Measurements from ENCODE around the gene BRICD5. TPM values are rescaled to one million over a fixed set of nuclear protein-coding genes. Genes with fewer than 3 reads are reported as not detected.

The BRICD5 gene
- total and polyA plus RNA-seq, 2 of the 13 experiments (the other 11 are each of a cell fraction or from before 2014, with no cell fraction given), result 1.6 to 5.8 TPM

DNA sequence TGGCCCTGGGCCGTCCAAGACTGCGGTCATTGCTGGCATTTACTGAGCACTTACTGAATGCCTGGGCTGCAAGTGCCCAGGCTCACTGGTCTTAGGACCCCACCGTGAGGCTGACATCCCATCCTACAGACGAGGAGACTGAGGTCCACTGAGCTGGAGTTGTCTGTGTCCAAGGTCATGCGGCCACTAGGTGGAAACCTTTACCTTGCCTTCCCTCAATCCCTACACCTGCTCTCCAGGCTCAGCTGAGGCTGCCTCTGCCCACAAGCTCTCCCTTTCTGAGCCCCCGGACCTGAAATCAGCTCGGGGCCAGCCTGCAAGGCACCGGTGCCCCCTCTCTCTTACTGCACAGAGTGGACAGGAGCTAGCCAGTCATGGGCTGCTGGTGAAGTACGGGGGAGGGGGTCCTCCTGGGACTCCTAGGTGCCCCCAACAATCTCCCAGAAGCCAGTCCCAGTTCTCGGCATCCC lies 15.8 kb downstream of the BRICD5 start (continued):
- TF ChIP-seq, protein P1, sequence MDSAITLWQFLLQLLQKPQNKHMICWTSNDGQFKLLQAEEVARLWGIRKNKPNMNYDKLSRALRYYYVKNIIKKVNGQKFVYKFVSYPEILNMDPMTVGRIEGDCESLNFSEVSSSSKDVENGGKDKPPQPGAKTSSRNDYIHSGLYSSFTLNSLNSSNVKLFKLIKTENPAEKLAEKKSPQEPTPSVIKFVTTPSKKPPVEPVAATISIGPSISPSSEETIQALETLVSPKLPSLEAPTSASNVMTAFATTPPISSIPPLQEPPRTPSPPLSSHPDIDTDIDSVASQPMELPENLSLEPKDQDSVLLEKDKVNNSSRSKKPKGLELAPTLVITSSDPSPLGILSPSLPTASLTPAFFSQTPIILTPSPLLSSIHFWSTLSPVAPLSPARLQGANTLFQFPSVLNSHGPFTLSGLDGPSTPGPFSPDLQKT (CRISPR knock-in tag; IDR thresholded peaks at IDR 0.05; ENCODE audit: borderline replicate concordance), result no peak
- no peak for TF ChIP-seq NFE2L1 (CRISPR knock-in tag; IDR thresholded peaks at IDR 0.05; ENCODE audit: borderline replicate concordance)
- TF ChIP-seq TSC22D2 (CRISPR knock-in tag; IDR thresholded peaks at IDR 0.05; ENCODE audit: borderline replicate concordance), result no peak
- TF ChIP-seq, protein P2, sequence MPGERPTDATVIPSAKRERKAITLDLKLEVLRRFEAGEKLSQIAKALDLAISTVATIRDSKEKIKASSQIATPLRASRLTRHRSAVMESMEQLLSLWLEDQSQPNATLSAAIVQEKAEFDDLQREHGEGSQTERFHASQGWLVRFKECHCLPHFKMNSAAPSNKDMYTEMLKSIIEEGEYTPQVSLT (CRISPR knock-in tag; IDR thresholded peaks at IDR 0.05; ENCODE audit: borderline replicate concordance, low read depth), result no peak
- TF ChIP-seq, protein P3, sequence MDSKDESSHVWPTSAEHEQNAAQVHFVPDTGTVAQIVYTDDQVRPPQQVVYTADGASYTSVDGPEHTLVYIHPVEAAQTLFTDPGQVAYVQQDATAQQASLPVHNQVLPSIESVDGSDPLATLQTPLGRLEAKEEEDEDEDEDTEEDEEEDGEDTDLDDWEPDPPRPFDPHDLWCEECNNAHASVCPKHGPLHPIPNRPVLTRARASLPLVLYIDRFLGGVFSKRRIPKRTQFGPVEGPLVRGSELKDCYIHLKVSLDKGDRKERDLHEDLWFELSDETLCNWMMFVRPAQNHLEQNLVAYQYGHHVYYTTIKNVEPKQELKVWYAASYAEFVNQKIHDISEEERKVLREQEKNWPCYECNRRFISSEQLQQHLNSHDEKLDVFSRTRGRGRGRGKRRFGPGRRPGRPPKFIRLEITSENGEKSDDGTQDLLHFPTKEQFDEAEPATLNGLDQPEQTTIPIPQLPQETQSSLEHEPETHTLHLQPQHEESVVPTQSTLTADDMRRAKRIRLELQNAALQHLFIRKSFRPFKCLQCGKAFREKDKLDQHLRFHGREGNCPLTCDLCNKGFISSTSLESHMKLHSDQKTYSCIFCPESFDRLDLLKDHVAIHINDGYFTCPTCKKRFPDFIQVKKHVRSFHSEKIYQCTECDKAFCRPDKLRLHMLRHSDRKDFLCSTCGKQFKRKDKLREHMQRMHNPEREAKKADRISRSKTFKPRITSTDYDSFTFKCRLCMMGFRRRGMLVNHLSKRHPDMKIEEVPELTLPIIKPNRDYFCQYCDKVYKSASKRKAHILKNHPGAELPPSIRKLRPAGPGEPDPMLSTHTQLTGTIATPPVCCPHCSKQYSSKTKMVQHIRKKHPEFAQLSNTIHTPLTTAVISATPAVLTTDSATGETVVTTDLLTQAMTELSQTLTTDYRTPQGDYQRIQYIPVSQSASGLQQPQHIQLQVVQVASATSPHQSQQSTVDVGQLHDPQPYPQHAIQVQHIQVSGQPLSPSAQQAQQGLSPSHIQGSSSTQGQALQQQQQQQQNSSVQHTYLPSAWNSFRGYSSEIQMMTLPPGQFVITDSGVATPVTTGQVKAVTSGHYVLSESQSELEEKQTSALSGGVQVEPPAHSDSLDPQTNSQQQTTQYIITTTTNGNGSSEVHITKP (CRISPR knock-in tag; IDR thresholded peaks at IDR 0.05; ENCODE audit: low read depth), result no peak
- TF ChIP-seq, protein P4, sequence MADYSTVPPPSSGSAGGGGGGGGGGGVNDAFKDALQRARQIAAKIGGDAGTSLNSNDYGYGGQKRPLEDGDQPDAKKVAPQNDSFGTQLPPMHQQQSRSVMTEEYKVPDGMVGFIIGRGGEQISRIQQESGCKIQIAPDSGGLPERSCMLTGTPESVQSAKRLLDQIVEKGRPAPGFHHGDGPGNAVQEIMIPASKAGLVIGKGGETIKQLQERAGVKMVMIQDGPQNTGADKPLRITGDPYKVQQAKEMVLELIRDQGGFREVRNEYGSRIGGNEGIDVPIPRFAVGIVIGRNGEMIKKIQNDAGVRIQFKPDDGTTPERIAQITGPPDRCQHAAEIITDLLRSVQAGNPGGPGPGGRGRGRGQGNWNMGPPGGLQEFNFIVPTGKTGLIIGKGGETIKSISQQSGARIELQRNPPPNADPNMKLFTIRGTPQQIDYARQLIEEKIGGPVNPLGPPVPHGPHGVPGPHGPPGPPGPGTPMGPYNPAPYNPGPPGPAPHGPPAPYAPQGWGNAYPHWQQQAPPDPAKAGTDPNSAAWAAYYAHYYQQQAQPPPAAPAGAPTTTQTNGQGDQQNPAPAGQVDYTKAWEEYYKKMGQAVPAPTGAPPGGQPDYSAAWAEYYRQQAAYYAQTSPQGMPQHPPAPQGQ (CRISPR knock-in tag; IDR thresholded peaks at IDR 0.05; ENCODE audit: borderline replicate concordance), result no peak
- no peak for TF ChIP-seq ZNF235 (CRISPR knock-in tag; IDR thresholded peaks at IDR 0.05; ENCODE audit: borderline replicate concordance)
- no peak for TF ChIP-seq CBX5 (CRISPR knock-in tag; IDR thresholded peaks at IDR 0.05; ENCODE audit: borderline replicate concordance)
- no peak for TF ChIP-seq TOPORS (CRISPR knock-in tag; IDR thresholded peaks at IDR 0.05)
- no peak for TF ChIP-seq PHB2 (IDR thresholded peaks at IDR 0.05; ENCODE audit: partially characterized antibody)
- no peak for TF ChIP-seq DMAP1 (CRISPR knock-in tag; IDR thresholded peaks at IDR 0.05)
- TF ChIP-seq ZNF552 (CRISPR knock-in tag; IDR thresholded peaks at IDR 0.05; ENCODE audit: borderline replicate concordance), result no peak
- TF ChIP-seq SIX1 (CRISPR knock-in tag; IDR thresholded peaks at IDR 0.05; ENCODE audit: borderline replicate concordance), result no peak
- no peak for TF ChIP-seq POGZ (CRISPR knock-in tag; IDR thresholded peaks at IDR 0.05)
- TF ChIP-seq THYN1 (CRISPR knock-in tag; IDR thresholded peaks at IDR 0.05; ENCODE audit: borderline replicate concordance, low read depth), result no peak
- TF ChIP-seq ZNF180 (CRISPR knock-in tag; IDR thresholded peaks at IDR 0.05; ENCODE audit: borderline replicate concordance, low read depth), result no peak
- no peak for TF ChIP-seq ARHGAP35 (CRISPR knock-in tag; IDR thresholded peaks at IDR 0.05; ENCODE audit: borderline replicate concordance)
- TF ChIP-seq AKAP8 (CRISPR knock-in tag; IDR thresholded peaks at IDR 0.05), result no peak
- TF ChIP-seq, protein P5, sequence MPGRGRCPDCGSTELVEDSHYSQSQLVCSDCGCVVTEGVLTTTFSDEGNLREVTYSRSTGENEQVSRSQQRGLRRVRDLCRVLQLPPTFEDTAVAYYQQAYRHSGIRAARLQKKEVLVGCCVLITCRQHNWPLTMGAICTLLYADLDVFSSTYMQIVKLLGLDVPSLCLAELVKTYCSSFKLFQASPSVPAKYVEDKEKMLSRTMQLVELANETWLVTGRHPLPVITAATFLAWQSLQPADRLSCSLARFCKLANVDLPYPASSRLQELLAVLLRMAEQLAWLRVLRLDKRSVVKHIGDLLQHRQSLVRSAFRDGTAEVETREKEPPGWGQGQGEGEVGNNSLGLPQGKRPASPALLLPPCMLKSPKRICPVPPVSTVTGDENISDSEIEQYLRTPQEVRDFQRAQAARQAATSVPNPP (CRISPR knock-in tag; IDR thresholded peaks at IDR 0.05), result no peak
- no peak for TF ChIP-seq ZC3H4 (CRISPR knock-in tag; IDR thresholded peaks at IDR 0.05; ENCODE audit: borderline replicate concordance)
